T-helper 2 cell treated with Interferon-gamma antibody and Interleukin-4, amounts not matched to agents 5 μg/mL and 100 μg/mL, for 36 hours (primary cell): ENCODE measurements around the gene APPL2.
A peak's percentile ranks its signal among the peaks of the same experiment; 100 is the strongest.

Experiments used
- DNase-seq: peaks from one replicate; pipeline ENCODE4 v3.0.0; 2021; ENCODE audit warnings: low spot score
- H3K27ac Mint-ChIP-seq: one replicate; pipeline ENCODE4 v1.8.0; 2021; ENCODE audit warnings: mild to moderate bottlenecking, mixed read lengths
- H3K27me3 Mint-ChIP-seq: one replicate; pipeline ENCODE4 v1.8.0; 2021; ENCODE audit warnings: low read depth, mixed read lengths
- H3K36me3 Mint-ChIP-seq: one replicate; pipeline ENCODE4 v1.8.0; 2021; ENCODE audit warnings: low read depth, mixed read lengths
- H3K4me1 Mint-ChIP-seq: one replicate; pipeline ENCODE4 v1.8.0; 2021; ENCODE audit warnings: low read depth, mixed read lengths
- H3K4me3 Mint-ChIP-seq: one replicate; pipeline ENCODE4 v1.8.0; 2022; ENCODE audit warnings: mild to moderate bottlenecking, moderate library complexity, mixed read lengths
- H3K9me3 Mint-ChIP-seq: one replicate; pipeline ENCODE4 v1.8.0; 2021; ENCODE audit warnings: mixed read lengths

Gene APPL2

DNA sequence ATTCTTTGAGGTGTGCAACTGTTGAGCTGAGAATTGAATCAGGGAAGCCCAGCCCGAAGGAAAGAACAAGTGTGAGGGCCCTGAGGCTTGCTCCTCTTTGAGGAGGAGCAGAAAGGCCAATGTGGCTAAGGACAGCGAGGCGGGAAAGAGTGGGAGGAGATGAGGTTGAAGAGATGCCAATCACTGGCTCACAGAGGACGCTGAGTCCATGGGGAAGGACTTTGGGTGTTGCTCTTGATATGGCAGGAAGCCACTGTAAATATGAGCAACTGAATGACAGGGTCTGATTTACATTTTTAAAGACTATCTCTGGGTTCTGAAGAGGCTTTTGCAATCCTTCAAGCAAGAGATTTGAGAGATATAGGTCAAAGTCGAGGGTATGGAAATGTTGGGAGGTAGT lies 3.3 kb upstream of the APPL2 start:
- Mint-ChIP-seq H3K9me3 (no peaks in the 10 kb centered on the region), H3K27ac (no peak overlapping the region), H3K4me1 (peaks cover 18% of the 10 kb centered on the region), H3K4me3 (no peak overlapping the region), H3K27me3 (no peaks in the 10 kb centered on the region), H3K36me3 (no peaks in the 10 kb centered on the region)
- DNase-seq = no peak

DNA sequence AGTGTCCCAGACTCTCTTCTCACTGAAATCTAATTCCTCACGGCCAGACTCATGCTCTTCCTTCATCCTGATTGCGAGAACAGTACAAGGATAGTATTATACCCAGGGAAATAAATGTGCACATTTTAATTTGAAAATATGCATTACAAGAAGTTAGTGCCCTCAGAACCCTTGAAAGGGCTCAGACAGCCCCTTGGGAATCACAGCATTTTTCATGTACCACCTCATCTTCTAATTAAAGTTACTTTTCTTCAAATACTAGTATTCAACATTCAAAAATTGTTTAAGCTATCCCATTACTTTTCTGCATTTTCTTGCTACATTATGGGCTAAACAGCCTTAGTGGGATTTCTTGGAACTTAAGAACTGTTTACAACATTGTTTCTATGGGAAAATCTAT lies 1.7 kb upstream of the APPL2 start:
- H3K27me3 Mint-ChIP-seq = no peaks in the 10 kb centered on the region
- H3K36me3 Mint-ChIP-seq = peaks cover 3% of the 10 kb centered on the region
- H3K4me1 Mint-ChIP-seq = peaks cover 29% of the 10 kb centered on the region
- H3K4me3 Mint-ChIP-seq = no peak overlapping the region
- no peaks in the 10 kb centered on the region for H3K9me3 Mint-ChIP-seq
- no peak overlapping the region for H3K27ac Mint-ChIP-seq
- no peak for DNase-seq

DNA sequence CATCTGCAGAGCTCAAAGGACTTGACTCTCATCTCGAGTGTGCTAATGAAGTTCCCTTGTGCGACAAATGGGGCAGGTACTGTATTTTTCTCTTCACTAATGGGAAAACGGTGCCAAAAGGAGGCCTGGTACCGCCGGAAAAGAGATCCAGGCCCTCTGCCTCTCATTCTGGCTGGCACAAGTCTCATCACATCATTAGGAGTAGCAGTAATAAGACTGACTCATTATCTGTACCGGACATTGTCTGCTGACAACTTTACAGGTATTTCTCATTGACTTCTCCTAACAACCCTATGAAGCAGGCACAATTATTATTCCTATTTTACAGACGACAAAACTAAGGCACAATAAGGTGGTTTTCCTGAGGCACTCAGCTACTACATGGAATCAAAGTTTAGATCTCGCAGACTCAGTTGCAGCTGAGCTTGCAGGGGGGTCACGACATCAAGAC lies 668 bp downstream of the APPL2 start:
- H3K4me3 Mint-ChIP-seq = peak overlapping the region; percentile 93
- H3K36me3 Mint-ChIP-seq = peaks cover 22% of the 10 kb centered on the region
- DNase-seq = no peak
- no peaks in the 10 kb centered on the region for H3K27me3 Mint-ChIP-seq
- H3K9me3 Mint-ChIP-seq = no peaks in the 10 kb centered on the region
- peak overlapping the region; percentile 80 for H3K27ac Mint-ChIP-seq
- peaks cover 39% of the 10 kb centered on the region for H3K4me1 Mint-ChIP-seq

DNA sequence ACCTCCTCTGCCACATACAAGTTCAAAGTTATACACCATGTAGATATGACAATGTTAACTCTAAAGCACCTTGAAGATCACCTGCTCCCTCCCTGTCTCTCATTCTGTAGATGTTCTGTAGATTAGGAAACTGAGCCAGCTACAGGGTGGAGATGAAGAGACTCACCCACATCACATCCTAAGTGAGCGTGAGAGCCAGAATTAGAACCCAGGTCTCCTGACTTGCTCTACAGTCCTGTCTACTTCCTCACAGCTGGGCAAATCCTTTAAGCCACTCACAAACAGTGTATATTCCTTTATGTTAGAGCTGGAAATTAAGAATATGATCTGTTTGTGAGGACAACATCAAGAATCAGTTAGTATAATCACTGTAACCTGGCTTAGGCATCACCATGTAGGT lies 1.8 kb downstream of the APPL2 start:
- no peak overlapping the region for H3K27ac Mint-ChIP-seq

DNA sequence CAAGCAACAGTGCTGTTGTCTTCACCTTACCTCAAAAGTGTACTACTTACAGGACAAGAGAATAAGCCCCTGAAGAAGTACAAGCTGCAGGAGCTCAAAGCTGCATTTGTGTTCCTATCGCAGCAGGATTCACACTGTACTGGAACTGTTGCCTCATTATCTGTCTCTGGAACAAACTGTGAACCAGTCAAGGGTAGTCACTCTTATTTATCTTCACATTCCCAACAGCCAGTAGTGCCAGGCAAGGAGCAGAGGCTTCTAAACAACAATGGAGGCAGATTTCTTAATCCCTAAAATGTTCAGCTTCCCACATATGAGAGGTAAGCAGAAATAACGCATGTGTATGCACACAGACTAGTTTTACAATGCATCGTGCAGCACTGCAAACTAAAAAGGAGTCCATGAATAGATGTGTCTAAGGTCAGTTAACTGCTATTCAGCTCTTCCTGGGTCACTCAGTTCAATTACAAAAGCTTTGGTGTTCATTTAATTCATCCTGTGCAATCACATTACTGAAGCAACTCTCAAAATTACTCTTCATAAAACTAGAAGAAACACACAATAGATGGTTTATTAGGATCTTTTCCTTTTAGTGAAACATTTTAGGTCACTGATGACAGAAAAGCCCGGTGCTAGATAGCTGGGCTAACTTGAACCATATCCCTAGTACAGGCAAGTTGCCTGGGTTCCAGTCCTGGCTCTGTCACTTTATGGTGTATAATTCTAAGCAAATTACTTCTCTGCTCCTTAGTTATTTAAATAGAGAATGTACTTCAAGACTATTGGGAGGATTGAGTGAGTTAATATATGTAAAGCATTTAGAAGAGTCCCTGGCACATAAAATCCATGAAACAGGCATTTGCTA lies 2.7 kb downstream of the APPL2 start:
- Mint-ChIP-seq H3K4me3 (peak overlapping the region; percentile 33), H3K9me3 (no peaks in the 10 kb centered on the region), H3K36me3 (peaks cover 32% of the 10 kb centered on the region), H3K27ac (no peak overlapping the region), H3K4me1 (peaks cover 54% of the 10 kb centered on the region), H3K27me3 (no peaks in the 10 kb centered on the region)
- no peak for DNase-seq

More for the DNA sequence above, 1.8 kb downstream of the APPL2 start:
- H3K36me3 Mint-ChIP-seq = peaks cover 24% of the 10 kb centered on the region
- peaks cover 46% of the 10 kb centered on the region for H3K4me1 Mint-ChIP-seq
- no peaks in the 10 kb centered on the region for H3K9me3 Mint-ChIP-seq
- no peaks in the 10 kb centered on the region for H3K27me3 Mint-ChIP-seq
- no peak for DNase-seq
- peak overlapping the region; percentile 93 for H3K4me3 Mint-ChIP-seq

DNA sequence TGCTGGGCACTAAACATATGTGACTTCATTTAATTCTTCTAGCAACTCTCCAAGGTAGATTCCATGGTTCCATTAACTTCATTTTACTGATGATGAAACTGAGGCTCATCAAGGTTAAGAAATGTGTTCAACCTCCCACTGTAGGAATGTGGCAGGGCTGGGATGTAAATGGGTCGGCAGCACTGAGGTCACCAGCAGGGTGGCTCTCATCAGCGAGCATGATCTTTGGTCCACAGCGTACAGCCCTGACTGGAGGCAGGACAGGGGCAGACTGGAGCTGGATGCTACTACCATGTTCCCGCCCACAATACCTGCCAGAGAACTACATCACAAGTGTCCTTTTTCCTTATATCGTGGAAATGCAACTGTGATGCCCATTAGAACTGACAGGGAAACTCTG lies 4.6 kb downstream of the APPL2 start:
- Mint-ChIP-seq H3K4me3 (no peak overlapping the region), H3K27ac (no peak overlapping the region), H3K27me3 (no peaks in the 10 kb centered on the region), H3K36me3 (peaks cover 41% of the 10 kb centered on the region), H3K9me3 (no peaks in the 10 kb centered on the region), H3K4me1 (peaks cover 64% of the 10 kb centered on the region)
- DNase-seq = no peak

DNA sequence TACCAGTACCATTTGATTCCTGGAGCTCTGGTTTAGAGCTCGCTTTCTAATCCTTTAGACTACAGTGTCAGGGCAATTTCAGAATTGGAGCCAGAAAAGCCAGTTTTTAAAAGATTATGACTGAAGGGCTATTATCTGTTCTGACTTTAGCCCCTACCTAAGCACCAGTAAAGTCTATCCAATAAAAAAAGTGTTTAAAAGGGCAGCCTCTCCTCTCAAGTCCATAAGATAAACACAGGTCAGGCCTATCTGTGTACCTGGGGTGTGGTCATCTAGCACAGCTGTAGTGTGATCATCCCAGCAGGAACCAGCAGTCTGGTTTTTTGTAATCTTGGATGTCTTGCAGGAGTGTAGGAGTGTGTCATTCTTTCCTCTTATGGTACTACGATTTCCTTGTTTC lies 6.6 kb downstream of the APPL2 start:
- Mint-ChIP-seq H3K36me3 (peaks cover 53% of the 10 kb centered on the region), H3K4me1 (peaks cover 67% of the 10 kb centered on the region), H3K4me3 (no peak overlapping the region), H3K27ac (no peak overlapping the region), H3K27me3 (no peaks in the 10 kb centered on the region), H3K9me3 (no peaks in the 10 kb centered on the region)
- DNase-seq = no peak

DNA sequence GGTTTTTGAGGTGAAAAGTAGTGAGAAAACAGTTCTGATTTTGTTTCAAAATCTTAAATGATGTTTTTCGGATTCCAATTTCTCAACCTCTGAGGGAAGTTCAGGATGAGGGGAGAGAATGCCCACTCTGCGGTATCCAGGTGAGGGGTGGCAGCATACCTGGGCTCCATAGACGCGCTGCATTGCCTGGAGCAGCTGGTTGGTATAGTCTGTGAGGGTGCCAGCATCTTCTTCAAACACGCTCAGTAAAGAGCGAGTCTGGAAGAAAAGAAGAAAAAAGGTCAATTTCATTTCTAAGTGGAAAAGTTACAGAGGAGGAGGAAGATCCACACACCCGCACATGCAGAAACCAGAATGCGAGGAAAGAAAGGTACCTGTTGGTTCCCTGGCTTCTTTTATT lies 7.0 kb downstream of the APPL2 start:
- peaks cover 63% of the 10 kb centered on the region for H3K4me1 Mint-ChIP-seq
- H3K27ac Mint-ChIP-seq = peak overlapping the region; percentile 75
- no peak for DNase-seq

DNA sequence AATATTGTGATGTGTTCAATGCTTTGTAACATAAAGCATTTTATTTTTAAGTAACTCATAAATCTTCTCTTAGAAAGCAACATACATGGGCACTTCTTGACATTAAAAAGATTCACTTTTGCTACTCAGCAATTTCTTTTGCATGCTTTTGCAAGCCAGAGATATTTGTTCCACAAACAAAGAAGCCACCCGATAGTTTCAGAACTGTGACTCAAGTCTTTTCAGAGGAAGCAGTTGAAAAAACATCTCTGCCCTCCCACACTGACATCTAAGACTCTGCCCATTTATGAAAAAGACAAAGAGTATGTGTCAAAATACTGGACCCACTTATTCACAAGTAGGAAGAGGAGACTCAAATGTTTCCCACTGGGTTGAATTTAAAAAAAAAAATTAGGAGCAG lies 7.5 kb downstream of the APPL2 start:
- peak; percentile 49 for DNase-seq
- peak overlapping the region; percentile 75 for H3K27ac Mint-ChIP-seq
- H3K27me3 Mint-ChIP-seq = no peaks in the 10 kb centered on the region
- H3K36me3 Mint-ChIP-seq = peaks cover 50% of the 10 kb centered on the region
- H3K4me1 Mint-ChIP-seq = peaks cover 59% of the 10 kb centered on the region
- H3K9me3 Mint-ChIP-seq = no peaks in the 10 kb centered on the region
- H3K4me3 Mint-ChIP-seq = peak overlapping the region; percentile 60

More for the DNA sequence above, 7.0 kb downstream of the APPL2 start:
- H3K9me3 Mint-ChIP-seq = no peaks in the 10 kb centered on the region
- peaks cover 53% of the 10 kb centered on the region for H3K36me3 Mint-ChIP-seq
- H3K27me3 Mint-ChIP-seq = no peaks in the 10 kb centered on the region
- H3K4me3 Mint-ChIP-seq = peak overlapping the region; percentile 60

DNA sequence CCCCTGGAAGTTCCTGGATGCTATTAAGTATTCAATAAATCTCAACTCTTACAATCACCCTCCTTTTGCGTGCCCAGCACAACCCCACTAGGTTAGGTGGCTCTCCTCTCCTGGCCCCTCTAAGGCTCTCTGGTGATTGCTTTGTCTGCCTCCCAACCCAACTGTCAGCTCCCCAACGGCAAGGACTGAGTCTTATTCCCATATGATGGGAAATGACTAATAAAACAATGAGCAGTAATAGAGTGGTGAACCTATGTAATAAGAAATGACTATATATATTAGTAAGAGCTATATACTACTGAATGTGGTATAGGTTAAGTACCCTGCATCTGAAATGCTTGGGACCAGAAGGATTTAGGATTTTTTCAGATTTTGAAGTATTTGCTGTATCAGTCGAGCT lies 8.1 kb downstream of the APPL2 start:
- peaks cover 53% of the 10 kb centered on the region for H3K36me3 Mint-ChIP-seq
- no peaks in the 10 kb centered on the region for H3K9me3 Mint-ChIP-seq
- DNase-seq = no peak
- H3K27me3 Mint-ChIP-seq = no peaks in the 10 kb centered on the region
- H3K4me1 Mint-ChIP-seq = peaks cover 55% of the 10 kb centered on the region
- H3K27ac Mint-ChIP-seq = no peak overlapping the region
- H3K4me3 Mint-ChIP-seq = peak overlapping the region; percentile 6

DNA sequence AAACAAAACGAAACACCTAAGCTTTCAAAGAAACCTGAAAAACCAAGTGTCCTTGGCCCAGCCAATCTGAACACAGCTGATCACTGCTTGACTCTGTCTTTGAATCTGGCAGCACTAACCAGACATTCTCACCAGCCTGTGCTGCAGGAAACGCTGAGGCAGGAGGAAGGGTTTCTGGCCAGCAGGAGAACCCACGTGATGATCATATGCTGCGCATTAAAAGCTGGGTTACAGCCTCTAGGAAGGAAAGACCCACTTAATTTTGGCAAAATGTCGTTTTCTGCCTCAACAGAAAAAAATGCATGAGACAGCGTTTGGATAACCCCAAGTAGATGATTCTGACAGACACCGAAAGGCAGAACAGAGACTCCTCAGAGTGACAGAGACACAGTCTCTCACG lies 9.8 kb downstream of the APPL2 start:
- peak; percentile 26 for DNase-seq
- no peaks in the 10 kb centered on the region for H3K27me3 Mint-ChIP-seq
- H3K27ac Mint-ChIP-seq = peak overlapping the region; percentile 29
- H3K36me3 Mint-ChIP-seq = peaks cover 52% of the 10 kb centered on the region
- H3K9me3 Mint-ChIP-seq = no peaks in the 10 kb centered on the region
- H3K4me3 Mint-ChIP-seq = peak overlapping the region; percentile 39
- peaks cover 50% of the 10 kb centered on the region for H3K4me1 Mint-ChIP-seq

DNA sequence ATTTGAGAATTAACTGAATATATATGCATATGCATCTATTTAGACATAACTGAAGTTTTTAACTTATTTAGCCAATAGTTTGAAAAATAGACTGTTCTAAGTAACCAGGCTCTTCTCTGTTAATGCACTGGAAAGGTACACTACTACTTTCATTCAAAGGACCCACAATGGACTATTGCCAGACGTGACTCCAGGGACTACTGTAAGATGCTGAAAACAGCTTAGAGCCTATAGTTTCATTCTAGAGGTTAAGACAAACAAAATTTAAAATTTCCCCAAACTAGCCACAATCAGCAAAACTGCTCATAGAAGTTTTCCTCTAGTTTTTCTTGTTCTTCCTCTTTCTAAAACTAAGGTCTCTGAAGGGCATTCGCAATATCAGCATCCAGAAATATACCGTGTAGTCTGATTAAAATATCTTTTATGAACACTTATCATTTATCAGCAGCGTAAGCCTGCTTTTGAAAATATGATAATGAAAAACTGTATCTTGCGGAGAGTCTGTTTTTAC lies 10.4 kb downstream of the APPL2 start:
- DNase-seq = no peak
- Mint-ChIP-seq H3K4me3 (peak overlapping the region; percentile 8), H3K4me1 (peaks cover 49% of the 10 kb centered on the region), H3K27me3 (no peaks in the 10 kb centered on the region), H3K9me3 (no peaks in the 10 kb centered on the region), H3K27ac (no peak overlapping the region), H3K36me3 (peaks cover 46% of the 10 kb centered on the region)

DNA sequence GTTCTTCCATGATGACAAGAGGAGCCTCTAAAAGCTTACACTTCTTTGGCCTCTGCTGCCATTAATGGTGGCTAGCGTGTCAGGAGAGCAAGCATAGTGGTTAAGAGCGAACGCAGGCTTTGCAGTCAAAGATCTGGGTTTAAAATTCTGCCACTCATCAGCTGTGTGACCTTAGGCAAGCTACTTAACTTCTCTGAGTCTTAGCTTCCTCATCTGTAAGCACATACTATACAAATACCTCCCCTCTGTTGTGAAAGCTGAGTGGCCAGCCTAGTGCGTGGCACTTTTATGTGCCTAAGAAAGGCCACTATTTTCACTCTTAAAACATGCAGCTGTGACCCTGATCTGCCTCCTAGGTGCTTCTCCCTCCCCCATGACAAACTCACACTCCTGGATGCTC lies 11.6 kb downstream of the APPL2 start:
- H3K4me3 Mint-ChIP-seq = no peak overlapping the region
- H3K27me3 Mint-ChIP-seq = no peaks in the 10 kb centered on the region
- H3K36me3 Mint-ChIP-seq = peaks cover 41% of the 10 kb centered on the region
- H3K9me3 Mint-ChIP-seq = no peaks in the 10 kb centered on the region
- H3K4me1 Mint-ChIP-seq = peaks cover 40% of the 10 kb centered on the region
- no peak for DNase-seq
- no peak overlapping the region for H3K27ac Mint-ChIP-seq

DNA sequence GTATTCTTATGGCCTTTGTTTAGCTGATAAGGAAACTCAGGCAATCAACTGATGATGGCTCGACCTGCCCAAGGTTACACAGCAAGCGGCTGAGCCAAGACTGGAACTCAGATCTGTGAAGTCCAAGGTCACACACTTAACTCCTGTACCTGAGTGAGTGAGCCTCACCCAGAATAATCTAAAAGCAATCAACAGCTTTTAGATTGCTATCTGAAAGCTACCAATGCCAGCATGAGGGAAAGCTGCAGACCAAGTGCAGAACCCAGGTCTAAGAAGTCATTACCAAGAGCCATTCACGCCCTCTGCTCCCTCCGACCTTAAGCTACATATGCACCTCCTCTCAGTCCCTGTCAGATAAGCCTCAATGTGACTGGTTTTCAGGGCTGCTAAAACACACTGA lies 12.1 kb downstream of the APPL2 start:
- no peaks in the 10 kb centered on the region for H3K9me3 Mint-ChIP-seq
- peaks cover 38% of the 10 kb centered on the region for H3K4me1 Mint-ChIP-seq
- no peak overlapping the region for H3K4me3 Mint-ChIP-seq
- no peak for DNase-seq
- no peaks in the 10 kb centered on the region for H3K27me3 Mint-ChIP-seq
- H3K27ac Mint-ChIP-seq = no peak overlapping the region
- H3K36me3 Mint-ChIP-seq = peaks cover 39% of the 10 kb centered on the region
